Measurements from ENCODE around the gene MGAT2.

Gene MGAT2

DNA sequence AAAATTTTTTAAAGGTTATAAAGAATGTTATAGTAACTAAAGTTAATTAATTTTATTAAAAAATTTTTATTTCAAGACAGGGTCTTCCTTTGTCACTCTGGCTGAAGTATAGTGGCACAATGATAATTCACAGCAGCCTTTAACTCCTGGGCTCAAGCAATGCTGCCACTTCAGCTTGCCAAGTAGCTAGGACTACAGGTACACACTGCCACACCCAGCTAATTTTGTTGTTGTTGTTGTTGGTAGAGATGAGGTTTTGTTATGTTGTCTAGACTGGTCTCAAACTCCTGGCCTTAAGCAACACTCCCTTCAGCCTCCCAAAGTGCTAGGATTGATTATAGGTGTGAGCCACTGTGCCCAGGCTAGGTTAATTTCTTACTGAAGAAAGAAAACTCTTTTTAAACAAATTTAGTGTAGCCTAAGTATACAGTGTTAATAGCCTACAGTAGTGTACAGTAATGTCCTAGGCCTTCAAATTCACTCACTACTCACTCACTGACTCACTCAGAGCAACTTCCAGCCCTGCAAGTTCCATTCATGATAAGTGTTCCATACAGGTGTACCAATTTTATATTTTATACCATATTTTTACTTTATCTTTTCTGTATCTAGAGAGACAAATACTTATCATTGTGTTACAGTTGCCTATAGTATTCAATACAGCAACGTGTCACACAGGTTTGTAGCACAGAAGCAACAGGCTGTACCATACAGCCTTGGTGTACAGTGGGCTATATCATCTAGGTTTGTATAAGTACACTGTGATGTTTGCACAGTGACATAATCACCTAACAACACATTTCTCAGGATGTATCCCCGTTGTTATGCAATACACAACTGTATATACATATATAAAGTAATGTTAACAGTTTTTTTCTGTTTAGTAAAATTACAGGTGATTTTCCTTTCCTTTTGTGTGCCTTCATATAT is 39.2 kb downstream of the MGAT2 start:
- no peak for DNase-seq

DNA sequence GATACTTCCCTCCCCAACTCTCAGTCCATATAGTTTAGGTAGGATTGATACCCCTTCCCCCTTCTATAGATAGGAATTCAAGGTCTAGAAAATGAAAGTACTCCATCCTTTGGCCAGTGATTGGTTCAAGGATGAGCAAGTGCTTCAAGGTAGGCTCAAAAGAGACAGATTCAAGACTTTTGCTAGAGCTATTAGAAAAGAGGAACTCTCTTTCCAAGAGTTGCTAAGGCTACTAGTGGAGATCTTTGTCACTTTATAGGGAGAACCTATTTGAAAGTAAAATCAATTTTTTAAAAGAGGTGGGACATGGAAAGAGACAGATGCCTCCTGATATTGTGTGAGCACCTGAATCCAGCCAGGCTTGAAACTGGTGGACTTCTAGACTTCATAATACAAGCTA is 49.9 kb downstream of the MGAT2 start:
- DNase-seq = no peak
